GM21367 (cell line): ENCODE data around the gene SLC7A6OS.

Experiments used
- ATAC-seq: cut with Tn5 transposase; IDR thresholded peaks from one replicate; pipeline ENCODE4 v1.9.1; 2021; ENCODE audit not compliant: unreplicated experiment

SLC7A6OS gene

DNA sequence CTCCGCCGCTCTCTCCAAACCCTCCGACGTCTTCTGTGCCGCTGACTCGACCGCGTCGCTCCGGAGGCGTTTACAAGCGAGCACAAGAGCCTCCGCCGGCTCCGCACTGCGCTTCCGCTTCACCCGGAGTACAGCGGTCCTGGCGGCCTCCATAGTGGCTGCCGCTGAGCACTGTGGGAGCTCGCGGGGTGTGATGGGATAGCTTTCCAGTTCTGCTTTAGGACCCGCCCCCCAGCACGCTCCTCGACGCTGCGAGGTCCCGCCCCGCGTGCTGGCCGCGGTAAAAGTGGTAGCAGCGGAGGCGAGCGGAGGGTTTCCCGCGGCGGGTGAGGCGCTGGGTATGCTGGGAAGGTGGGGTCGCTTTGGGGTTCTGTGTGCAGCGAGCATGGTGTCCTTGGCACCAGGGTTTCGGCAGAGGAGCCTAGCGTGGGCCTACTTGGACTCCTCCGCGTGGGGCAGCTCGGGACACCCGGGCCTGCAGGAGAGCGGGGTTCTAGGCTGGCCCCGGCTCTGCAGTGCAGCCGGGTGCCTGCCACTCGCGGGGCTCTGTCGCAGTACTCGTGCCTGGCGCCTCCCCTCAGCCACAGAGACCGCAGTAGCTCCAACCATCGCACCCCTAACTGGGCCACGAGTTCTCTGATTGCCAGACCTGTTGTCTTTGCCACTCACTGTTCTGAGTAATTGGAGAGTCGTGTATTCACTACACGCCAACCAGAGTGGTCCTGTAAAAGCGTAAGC lies at the start of gene SLC7A6OS, which contains the start of gene PRMT7:
Gene SLC7A6OS, minus strand, starts transcription at position 173 of the 738 bp plus-strand sequence. Its CDS starts 20 bp downstream, at position 153.
Gene PRMT7, plus strand, starts transcription at position 246 of the 738 bp plus-strand sequence. CDS start 4,961 bp downstream, outside the sequence.
- peak; percentile 90 for ATAC-seq

DNA sequence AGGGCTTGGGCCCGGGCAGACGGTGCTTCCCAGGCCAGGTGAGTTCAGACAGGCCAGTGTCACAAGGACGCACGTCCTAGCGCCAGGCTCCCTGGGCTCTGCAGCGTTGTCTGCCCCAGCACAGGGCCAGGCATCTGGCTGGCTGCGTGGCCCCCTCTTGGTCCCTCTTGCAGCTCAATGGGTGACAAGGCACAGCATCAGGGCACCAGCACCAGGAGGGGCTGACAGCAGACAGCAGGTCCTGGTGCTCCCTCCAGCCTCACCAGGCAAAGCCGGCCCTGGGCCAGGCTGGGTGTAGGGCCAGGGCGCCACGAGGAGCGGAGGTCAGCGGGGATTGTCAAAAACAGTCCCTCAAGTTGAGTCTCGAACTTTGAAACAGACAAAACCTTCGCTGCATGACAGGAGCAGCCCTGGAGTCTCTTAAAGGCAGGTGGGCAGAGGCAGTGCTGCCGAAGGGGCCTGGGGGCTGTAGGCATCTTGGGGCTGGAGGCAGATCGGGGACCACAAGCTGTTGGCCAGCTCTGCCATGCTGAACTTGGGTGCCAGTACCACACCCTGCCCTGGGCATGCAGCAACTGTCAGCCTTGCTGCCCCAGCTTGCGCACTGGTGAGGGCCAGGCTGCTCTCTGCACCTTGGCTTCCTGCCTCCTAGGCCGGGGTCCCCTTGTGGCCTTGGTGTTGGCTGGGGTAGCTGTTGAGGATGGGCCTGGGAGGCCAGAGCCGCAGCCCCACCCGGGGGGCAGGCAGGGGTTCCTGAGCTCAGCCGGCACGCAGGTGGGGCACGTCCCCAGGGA lies 48.8 kb upstream of the SLC7A6OS start:
- no peak for ATAC-seq

DNA sequence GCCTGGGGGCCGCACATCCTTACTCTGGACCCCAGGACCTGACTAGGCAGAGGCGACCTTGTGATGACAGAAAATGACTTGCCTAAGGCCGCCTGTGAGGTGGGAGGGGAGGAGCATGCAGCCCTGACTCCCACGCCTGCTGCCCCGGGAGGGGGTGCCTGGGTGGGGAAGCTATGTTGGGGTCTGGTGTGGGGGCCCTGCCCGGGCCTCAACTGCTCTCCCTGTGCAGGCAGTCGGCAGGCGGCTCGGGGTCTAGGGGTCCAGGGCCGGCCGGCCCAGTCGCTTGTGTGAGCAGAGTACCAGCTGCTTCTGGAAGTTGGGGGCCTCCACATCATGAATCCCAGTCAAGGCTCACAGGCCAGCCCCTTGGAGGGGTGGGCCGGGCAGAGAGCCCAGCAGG lies 48.2 kb upstream of the SLC7A6OS start:
- no peak for ATAC-seq

DNA sequence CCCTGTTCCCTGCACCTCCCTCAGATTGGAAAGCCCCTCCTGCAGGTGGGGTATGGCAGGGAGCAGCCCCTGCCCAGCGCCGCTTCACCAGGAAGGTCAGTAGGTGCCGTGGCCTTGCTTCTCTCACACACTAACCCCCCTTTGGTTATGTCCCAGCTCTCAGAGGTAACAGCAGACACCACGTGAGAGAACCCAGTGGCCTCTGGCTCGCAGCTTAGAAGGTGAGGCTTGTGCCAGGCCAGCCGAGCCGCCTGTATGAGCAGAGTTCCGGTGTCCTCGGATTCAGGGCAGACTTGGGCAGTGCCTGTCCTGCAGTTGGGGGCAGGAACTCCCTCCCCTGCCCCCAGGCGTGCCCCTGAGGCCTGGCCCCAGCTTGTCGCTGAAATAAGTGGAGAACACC lies 47.2 kb upstream of the SLC7A6OS start:
- ATAC-seq: no peak

DNA sequence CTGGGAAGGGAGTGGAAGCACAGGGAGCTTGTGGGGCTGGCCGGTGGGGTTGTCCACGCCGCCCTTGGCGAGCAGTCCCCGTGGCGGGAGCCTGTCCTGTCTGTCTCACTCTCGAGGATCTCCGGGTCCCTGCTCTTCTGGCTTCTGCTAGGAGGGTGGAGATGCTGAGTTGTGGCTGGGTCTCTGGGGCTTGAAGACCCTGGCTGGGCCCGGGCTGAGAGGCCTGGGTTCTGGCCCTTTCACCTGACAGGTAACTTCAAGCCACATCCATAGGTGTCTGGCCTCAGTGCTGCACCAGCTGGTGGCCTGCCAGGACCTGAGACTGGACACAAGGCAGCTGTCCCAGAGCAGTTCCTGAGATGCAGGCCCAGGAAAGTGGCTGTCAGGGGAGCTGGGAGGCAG lies 46.8 kb upstream of the SLC7A6OS start:
- no peak for ATAC-seq

DNA sequence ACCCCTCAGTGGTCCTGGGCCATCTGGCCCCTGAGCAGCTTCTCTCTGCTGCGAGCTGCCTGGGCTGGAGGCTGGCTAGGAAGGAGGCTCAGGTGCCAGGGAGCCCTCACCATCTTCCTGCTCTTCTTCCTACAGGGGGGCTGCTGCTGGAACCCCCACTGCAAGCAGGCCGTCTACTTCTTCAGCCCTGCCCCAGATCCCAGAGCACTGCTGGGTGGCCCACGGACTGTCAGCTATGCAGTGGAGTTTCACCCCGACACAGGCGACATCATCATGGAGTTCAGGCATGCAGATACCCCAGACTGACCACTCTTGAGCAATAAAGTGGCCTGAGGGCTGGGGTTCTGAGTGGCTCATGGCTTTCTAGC lies 46.2 kb upstream of the SLC7A6OS start:
- ATAC-seq: peak; percentile 13

DNA sequence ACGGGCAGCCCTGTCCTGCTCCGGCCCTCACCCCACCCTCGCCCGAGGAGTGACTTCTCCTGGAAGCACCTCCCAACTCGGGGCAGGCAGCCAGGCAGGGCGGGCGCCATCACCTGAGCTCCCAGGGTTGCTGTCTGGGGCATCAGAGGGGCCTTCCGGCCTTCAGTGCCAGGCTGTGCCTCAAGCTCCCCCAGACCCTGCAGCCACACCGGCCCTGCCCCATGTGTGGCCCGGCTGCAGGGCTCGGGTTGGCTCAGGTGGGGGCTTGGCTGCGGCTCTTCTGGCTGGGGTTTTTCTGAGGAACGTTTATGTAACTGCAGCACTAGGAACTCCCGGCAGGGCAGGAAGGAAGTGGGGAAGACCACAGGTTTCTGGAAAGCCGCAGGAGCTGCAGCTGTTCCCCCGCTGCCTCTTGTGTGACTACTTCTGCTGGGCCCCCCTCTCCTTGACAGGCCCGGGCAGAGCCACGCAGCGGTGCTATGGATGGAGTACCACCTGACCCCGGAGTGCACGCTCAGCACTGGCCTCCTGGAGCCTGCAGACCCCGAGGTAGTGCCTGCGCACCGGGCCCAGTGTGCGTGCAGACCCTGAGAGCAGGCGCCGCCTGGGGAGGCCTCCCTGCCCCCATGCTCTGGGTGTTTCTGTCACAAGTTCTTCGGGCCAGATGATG lies 45.6 kb upstream of the SLC7A6OS start:
- peak; percentile 64 for ATAC-seq

DNA sequence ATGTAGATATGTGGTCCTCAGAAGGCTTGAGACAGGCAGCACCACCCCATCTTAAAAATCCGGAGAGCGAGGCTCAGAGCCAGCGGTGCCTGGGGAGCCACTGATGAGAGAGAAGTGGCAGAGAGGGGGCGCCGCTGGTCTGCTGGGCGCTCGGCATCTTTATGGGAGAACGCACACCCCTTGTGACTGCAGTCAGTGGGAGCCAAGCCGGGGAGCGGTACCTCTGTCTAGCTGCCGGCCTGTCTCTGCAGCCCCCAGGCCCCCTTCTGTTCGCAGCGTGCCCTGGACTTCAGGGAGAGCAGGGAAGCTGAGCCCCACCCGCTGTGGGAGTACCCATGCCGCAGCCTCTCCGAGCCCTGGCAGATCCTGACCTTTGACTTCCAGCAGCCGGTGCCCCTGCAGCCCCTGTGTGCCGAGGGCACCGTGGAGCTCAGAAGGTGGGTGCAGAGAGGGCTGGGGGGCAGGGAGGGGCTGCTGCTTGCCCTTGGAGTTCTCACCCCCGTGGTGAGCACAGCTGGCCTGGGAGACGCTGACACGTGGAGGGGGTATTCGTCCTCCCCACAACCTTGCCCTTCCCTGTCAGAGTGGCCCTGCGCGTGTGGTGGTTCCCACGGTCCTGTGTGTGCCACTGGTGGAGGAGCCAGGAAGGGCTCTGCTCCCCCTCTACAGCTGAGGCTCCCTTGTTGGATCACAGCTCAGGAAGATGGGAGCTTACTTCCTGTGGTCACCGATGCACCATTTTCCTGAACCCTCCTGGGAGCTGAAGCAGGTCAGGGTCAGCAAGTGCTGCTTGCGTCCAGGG lies 44.9 kb upstream of the SLC7A6OS start:
- no peak for ATAC-seq

DNA sequence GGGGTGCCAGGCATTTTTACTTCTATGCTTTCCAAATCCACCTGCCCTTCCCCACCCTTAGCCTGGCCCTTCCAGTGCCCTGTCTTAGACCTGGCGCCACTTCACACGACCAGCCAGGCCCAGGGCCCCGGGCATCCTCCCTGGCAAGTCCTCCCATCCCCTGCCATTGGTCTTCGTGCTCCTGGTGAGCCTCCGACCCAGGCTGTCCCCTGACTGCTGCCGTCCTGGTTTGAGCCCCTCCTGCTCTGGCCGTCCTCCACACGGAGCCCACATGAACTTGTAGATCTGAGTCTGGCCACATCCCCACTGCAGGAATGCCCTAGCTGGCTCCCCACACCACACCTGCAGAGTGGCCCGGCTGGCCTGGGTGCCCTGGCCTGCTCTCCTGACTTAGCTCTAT lies 44.1 kb upstream of the SLC7A6OS start:
- no peak for ATAC-seq

DNA sequence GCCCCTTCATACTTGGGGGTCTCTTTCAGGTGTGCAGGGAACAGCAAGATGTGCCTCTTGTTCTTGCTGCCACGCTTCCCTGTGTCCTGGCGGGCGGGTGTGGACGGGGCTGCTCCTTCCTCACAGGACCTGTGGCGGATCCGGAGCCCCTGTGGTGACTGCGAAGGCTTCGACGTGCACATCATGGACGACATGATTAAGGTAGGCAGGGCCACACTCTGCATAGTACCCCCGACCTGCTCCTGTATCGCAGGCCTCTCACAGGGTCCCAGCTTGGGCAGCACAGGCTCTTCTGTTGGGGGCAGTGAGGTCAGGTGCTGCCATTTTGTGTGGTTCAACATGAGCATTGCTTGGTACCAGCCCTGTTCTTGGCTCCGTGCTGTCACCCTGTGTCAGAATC lies 42.6 kb upstream of the SLC7A6OS start:
- ATAC-seq: no peak

DNA sequence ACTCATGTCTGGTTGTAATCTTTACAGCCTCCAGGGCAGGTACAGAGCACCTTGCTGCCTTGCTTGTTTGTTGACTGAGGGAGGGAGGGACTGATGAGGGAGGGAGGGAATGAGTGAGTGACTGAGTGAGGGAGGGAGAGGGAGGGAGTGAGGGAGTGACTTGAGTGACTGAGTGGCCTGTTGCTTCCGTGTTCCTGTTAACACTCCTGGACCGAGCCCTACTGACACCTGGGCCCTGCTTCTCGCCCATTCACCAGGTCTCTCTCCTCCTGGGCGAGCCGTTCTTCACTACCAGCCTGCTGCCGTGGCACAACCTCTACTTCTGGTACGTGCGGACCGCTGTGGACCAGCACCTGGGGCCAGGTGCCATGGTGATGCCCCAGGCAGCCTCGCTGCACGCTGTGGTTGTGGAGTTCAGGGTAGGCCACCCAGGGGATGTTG lies 41.3 kb upstream of the SLC7A6OS start:
- no peak for ATAC-seq

DNA sequence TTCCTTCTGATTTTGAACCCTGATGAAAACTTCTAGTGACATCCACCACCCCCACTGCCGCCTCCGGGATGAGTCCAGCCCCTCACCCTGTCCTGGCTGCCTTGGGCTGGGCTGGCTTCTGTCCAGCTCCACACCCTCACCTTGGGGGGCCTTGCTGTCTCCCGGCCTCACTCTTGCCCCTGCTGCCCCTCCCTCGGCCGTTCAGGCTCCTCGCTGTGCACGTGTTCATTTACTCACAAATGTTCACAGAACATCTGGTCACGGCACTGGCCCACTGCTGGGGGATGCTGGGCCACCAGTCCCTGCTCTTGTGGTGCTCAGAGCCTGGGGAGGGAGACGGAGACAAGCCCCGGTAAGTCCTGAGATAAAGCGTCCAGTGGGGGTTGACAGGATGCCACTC lies 40.7 kb upstream of the SLC7A6OS start:
- ATAC-seq: no peak

DNA sequence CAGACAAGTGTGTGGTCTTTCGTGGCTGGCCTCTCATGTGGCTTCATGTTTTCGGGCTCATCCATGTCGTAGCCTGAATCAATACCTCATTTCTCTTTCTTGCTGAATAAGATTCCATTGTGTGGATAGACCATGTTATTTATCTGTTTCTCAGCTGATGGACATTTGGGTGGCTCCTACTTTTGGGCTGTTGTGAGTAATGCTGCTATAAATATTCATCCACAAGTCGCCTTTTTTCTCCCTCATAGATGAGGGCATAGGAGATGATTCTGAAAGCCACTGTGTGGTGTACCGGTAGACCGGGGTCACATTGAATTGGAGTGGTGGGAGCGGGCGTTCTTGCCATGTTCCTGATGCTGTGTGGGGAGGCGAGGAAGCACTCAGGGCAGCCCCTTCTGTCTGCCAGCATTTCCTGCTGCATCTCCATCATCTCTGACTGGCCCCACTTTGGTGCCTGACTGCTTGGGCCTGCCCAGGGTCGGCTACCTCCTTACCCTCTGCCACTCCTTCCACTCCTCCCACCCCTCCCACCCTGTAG lies 40.1 kb upstream of the SLC7A6OS start:
- no peak for ATAC-seq

DNA sequence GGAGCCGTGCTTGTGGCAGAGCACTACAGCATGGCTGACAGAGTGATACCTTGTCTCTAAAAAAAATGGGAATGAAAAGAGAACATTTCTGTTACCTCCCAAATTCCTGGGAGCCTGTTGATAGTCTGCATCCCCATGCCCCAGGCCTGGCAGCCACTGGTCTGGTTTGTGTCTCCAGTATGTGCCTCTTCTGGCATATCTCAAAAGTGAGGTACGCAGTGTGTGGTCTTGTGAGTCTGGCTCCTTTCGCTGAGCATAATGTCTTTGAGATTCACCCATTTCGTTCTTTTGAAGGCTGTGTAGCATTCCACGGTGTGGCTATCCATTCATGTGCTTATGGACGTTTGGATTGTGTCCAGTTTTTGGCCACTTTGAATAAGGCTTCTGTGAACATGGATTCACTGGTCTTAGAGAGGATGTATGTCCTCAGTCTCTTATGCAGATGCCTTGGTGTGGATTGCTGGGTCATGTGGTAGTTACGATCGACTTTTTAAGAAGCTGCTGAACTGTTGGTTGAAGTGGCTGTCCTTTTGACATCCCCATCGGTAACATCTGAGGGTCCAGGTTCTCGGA lies 39.2 kb upstream of the SLC7A6OS start:
- no peak for ATAC-seq

DNA sequence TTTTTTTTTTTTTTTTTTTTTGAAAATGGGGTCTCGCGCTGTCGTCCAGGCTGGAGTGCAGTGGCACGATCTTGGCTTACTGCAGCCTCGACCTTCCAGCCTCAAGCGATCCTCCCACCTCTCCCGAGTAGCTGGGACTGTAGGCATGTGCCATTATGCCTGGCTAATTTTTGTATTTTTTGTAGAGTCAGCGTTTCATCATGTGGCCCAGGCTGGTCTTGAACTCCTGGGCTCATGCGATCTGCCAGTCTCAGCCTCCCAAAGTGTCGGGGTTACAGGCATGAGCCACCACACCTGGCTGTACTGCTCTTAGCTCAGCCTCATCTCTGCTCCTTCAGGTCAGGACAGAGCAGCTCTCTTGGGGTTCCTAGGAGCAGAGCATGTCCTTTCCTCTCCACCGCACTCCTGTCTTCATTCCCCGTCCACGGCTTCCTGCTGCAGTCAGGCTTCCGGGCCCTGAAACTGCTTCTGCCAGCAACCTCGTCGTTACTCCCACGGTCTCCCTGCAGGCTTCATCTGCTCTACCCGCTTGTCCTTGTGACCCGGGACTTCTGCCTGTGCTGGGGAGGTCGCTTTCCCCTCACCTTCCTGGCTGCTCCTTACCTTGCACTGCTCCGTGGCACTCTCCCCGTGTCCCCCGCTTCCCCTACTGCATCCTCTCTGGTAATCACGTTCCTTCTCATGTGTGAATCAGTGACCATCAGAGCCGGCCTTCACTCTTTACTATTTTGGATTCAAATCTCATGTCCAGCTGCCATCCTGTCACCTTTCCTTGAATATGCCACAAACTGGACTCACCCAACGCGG lies 38.1 kb upstream of the SLC7A6OS start:
- ATAC-seq: no peak

DNA sequence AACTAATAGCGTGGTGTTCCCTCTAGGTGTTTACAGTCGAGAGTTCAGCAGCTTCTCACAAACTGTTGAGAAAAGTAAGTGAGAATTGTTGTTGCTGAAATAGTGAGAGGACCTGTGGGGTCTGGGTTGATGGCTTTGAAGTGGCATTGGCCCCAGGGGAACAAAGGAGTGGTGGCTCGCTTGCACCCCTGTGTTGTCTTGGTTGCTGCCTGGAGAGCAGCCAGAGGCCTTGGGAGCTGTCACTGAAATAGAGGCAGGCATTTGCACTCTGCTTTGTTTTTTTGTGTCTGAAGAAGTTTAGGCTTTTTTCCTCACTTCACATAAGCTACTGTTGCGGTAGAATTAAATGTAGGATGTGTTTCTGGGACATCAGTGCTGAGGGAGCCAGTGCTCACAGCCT lies 36.9 kb upstream of the SLC7A6OS start:
- ATAC-seq: no peak

DNA sequence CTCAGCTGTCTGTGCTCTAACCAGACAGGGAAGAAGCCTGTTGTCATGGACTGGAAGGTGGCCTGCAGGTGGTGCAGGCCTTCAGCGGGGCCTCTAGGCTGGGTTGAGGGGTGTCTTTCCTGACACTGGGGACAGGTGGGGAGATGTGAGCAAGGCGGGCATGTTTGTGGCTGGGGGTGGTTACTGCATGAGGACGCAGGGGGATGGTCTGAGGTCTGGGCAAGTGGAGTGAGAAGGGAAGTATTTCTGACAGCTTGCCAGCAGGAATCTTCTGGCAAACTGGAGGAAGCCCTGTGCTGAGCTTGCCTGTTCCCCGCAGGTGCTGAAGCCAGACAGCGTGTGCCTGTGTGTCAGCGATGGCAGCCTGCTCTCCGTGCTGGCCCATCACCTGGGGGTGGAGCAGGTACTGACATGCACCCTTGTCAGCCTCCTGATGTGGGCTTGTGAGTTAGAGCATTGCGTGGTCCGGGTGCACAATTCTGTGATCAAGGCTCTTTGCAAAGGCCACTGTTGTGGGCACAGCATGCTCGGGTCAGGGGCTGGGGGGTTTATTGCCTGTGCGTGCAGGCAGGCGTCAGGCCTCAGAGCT lies 36.2 kb upstream of the SLC7A6OS start:
- no peak for ATAC-seq

DNA sequence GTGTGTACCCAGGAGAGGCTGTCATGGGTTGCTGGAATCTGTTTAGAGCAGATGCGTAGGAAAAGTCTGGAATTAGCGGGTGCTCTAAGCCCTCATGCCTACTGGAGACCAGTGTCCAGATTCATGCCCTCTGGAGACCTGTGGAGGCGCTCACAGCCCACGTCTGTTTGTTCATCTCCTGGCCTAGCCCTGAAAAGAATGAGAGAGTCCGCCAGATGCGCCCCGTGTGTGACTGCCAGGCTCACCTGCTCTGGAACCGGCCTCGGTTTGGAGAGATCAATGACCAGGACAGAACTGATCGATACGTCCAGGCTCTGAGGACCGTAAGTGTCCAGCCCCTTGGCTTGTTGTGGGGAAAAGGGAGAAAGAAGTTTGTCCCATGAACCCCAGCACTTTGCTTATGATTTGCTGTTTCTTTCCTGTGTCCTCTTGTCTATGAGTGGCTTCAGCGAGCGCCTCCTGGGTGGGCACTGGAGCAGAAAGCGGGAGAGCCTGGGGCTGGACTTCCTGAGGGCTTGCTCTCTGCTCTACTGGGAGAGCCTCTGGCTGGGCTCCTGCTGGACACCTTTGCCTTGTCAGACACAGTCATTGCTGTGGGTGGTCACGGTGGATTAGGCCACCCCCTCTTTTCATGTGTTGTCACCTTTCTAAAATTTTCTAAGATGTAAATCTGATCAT lies 35.4 kb upstream of the SLC7A6OS start:
- no peak for ATAC-seq
